Measurements from ENCODE around the gene PCDH9.

DNA sequence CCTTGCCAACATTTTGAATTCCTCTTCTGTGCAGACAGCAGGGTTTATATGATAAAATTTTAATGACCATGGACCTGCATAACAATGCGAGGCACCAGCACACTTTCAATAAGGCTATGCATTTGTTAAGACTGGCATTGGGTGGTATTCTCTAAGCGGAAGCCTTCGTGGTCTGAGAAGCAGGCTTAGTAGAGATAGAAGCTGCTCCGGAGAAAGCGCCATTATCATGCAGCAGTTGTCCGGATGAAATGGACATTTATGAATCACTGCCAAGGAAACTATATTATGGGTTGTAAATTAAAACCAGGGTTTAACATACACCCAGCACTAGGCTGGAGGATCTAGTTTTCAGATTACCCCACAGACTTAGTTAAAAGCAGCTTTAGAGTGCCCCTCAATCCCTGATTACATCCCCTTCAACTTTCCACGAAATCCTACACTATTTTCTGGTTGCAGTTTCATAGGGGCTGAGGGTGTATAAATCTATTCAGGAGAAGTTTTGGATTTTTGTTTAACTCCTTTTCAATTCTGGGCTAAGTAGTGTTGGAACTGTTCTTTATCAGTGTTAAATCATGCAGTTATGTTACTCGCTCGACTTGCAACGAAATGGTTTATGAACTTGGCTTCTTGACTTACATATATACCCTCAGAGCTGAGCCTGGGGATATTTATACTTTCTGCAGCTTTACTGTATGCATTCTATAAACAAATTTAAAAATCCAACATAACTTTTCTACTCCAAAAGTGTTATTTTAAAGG lies 193.3 kb downstream of the PCDH9 start:
- TF ChIP-seq, protein P1, sequence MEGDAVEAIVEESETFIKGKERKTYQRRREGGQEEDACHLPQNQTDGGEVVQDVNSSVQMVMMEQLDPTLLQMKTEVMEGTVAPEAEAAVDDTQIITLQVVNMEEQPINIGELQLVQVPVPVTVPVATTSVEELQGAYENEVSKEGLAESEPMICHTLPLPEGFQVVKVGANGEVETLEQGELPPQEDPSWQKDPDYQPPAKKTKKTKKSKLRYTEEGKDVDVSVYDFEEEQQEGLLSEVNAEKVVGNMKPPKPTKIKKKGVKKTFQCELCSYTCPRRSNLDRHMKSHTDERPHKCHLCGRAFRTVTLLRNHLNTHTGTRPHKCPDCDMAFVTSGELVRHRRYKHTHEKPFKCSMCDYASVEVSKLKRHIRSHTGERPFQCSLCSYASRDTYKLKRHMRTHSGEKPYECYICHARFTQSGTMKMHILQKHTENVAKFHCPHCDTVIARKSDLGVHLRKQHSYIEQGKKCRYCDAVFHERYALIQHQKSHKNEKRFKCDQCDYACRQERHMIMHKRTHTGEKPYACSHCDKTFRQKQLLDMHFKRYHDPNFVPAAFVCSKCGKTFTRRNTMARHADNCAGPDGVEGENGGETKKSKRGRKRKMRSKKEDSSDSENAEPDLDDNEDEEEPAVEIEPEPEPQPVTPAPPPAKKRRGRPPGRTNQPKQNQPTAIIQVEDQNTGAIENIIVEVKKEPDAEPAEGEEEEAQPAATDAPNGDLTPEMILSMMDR (IDR thresholded peaks at IDR 0.05) = no peak
- TF ChIP-seq POLR2A (IDR thresholded peaks at IDR 0.05) = no peak

Data from upper lobe of left lung (tissue), 4 donors.